SK-N-MC (cell line): Measurements from ENCODE around the gene PDZRN4.

Experiments used
- EZH2 ChIP-seq: fragments of 200-600 bp; sonication (generic); IDR thresholded peaks from one replicate; pipeline ENCODE4 v1.6.1; 2017; ENCODE audit warnings: antibody characterized with exemption
- FOXP2 ChIP-seq: optimal IDR thresholded peaks from 2 replicates; pipeline ENCODE3; 2011; ENCODE audit warnings: mild to moderate bottlenecking, moderate library complexity; ENCODE audit not compliant: insufficient read depth; ENCODE audit errors: extremely low read length, control extremely low read depth
- POLR2AphosphoS5 ChIP-seq: IDR thresholded peaks from 2 replicates; pipeline ENCODE4 v1.6.1; 2012; ENCODE audit warnings: mild to moderate bottlenecking, low read depth, low read length, borderline replicate concordance

DNA sequence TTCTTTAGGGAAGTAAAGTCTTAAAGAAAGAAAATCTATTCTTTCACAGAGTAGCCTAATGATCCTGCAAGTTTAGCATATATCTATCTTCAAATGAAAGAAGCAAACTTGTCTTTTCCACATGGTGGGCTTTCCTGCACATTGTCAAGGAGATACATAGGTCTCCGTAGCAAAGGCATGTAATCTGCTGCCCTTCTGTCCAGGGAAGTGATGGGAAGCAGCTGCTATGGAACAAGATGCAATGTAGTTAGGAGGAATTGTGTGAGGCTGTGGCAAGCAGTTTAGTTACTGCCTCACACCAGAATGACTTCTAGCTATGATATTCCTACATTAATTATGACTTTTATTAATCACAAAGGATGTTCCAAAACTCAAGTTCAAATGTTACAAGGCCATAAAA, 174.4 kb downstream of the PDZRN4 start:
- TF ChIP-seq EZH2 (no peak), POLR2AphosphoS5 (no peak), FOXP2 (no peak)
